GM12878 (cell line): ENCODE results near the gene PIMREG. TPM values are rescaled to one million over a fixed set of nuclear protein-coding genes. Genes with fewer than 3 reads are reported as not detected.

Source experiments
- ATAC-seq: fragments of 200-7000 bp; cut with Tn5 transposase; 3 replicates; pipeline ENCODE4 v1.9.1; 2020; ENCODE audit warnings: mild to moderate bottlenecking, moderate library complexity
- BruUV-seq: library from RNA; stranded (reverse); fragments of 400-500 nt; replicated peaks from 2 replicates; lab custom pipeline; 2021; lab: Mats Ljungman, UMichigan
- CTCF ChIA-PET: fragments of 300-600 bp; sonication (Branson Sonifier 250); formaldehyde crosslinking; extraction: SDS; loops from one replicate; lab custom pipeline; 2021; ENCODE audit warnings: inconsistent platforms; lab: Yijun Ruan, JAX
- POLR2A ChIA-PET: fragments of 350-600 bp; formaldehyde crosslinking; extraction: SDS; loops from one replicate; lab custom pipeline; 2021; ENCODE audit warnings: inconsistent platforms; lab: Charles Lee
- RAD21 ChIA-PET: fragments of 300-600 bp; sonication (Branson Sonifier 250); formaldehyde crosslinking; loops from one replicate; lab custom pipeline; 2023; ENCODE audit warnings: antibody characterized with exemption; ENCODE audit not compliant: unreplicated experiment; lab: Charles Lee
- SMC1A ChIA-PET: fragments of 300-600 bp; sonication (Branson Sonifier 250); formaldehyde crosslinking; loops from one replicate; lab custom pipeline; 2023; ENCODE audit not compliant: unreplicated experiment, uncharacterized antibody; lab: Charles Lee
- DNase-seq: peaks from one replicate; pipeline ENCODE4 v3.0.0-alpha.2; 2011; ENCODE audit warnings: low read depth, low spot score
- FAIRE-seq: peaks from 3 replicates; lab custom pipeline; 2011; peaks lifted over from hg19 to GRCh38; lab: Jason Lieb, UNC
- H2AFZ ChIP-seq: 2 replicates; pipeline ENCODE4 v1.6.0; 2011; ENCODE audit warnings: low read depth, low read length, control low read depth; ENCODE audit not compliant: control insufficient read depth
- H3K27ac ChIP-seq: 2 replicates; pipeline ENCODE4 v1.5.1; 2011; ENCODE audit warnings: control low read depth; ENCODE audit not compliant: control insufficient read depth, insufficient read depth
- H3K27me3 ChIP-seq, 2 experiments: replicated peaks in 1 of 2; 2 replicates each; pipeline versions ENCODE4 v1.6.0 to v1.6.1; 2011; ENCODE audit warnings: low read length in 1 of 2; ENCODE audit not compliant: control insufficient read depth in 2 of 2, insufficient read depth in 2 of 2
- H3K36me3 ChIP-seq, 2 experiments: 2 replicates each; pipeline ENCODE4 v1.5.1; 2011; ENCODE audit warnings: low read length in 1 of 2; ENCODE audit not compliant: control insufficient read depth in 2 of 2, insufficient read depth in 2 of 2
- H3K4me1 ChIP-seq: 2 replicates; pipeline ENCODE4 v1.6.1; 2011; ENCODE audit warnings: mild to moderate bottlenecking, low read length, moderate library complexity, mixed read lengths; ENCODE audit not compliant: control insufficient read depth, insufficient read depth
- H3K4me2 ChIP-seq: 2 replicates; pipeline ENCODE4 v1.6.0; 2011; ENCODE audit warnings: control low read depth; ENCODE audit not compliant: control insufficient read depth, insufficient read depth
- H3K4me3 ChIP-seq: fragments of 200-600 bp; sonication (generic); 2 replicates; pipeline ENCODE4 v1.5.1; 2016
- H3K79me2 ChIP-seq: 2 replicates; pipeline ENCODE4 v1.6.0; 2011; ENCODE audit warnings: low read length; ENCODE audit not compliant: control insufficient read depth, insufficient read depth
- H3K9ac ChIP-seq: 2 replicates; pipeline ENCODE4 v1.8.0; 2011; ENCODE audit warnings: low read length, control low read depth, mixed read lengths; ENCODE audit not compliant: control insufficient read depth, insufficient read depth
- H3K9me3 ChIP-seq: replicated peaks from 3 replicates; pipeline ENCODE4 v1.5.1; 2011; ENCODE audit warnings: mild to moderate bottlenecking, low read length; ENCODE audit not compliant: control insufficient read depth, insufficient read depth
- H4K20me1 ChIP-seq: 2 replicates; pipeline ENCODE4 v1.6.0; 2011; ENCODE audit not compliant: control insufficient read depth, insufficient read depth
- BHLHE40 ChIP-seq, 2 experiments: fragments of 450-650 bp in 1 of 2; IDR thresholded peaks; 2 replicates each; pipeline ENCODE4 v1.6.1; 2011 to 2017; ENCODE audit warnings: low read depth in 2 of 2, borderline replicate concordance in 1 of 2, improper control_type of control experiment in 1 of 2, low read length in 1 of 2, mild to moderate bottlenecking in 1 of 2
- ESRRA ChIP-seq: IDR thresholded peaks from 2 replicates; pipeline ENCODE4 v1.6.1; 2012; ENCODE audit warnings: mild to moderate bottlenecking, low read length, improper control_type of control experiment
- FOXK2 ChIP-seq: fragments of 450-650 bp; IDR thresholded peaks from 2 replicates; pipeline ENCODE4 v1.6.1; 2017; ENCODE audit warnings: mild to moderate bottlenecking, moderate library complexity
- GATAD2B ChIP-seq: fragments of 450-650 bp; conservative IDR thresholded peaks from 2 replicates; pipeline ENCODE4 v1.6.1; 2017; ENCODE audit warnings: low read depth, mild to moderate bottlenecking, moderate library complexity
- HCFC1 ChIP-seq: fragments of 150-350 bp; IDR thresholded peaks from 2 replicates; pipeline ENCODE4 v1.6.1; 2014; ENCODE audit warnings: low read length
- IKZF1 ChIP-seq: fragments of 450-650 bp; conservative IDR thresholded peaks from 2 replicates; pipeline ENCODE4 v1.6.1; 2017; ENCODE audit warnings: antibody characterized with exemption, mild to moderate bottlenecking
- MEF2B ChIP-seq: fragments of 450-650 bp; IDR thresholded peaks from 2 replicates; pipeline ENCODE4 v1.6.1; 2018; ENCODE audit warnings: mild to moderate bottlenecking, moderate library complexity; ENCODE audit not compliant: partially characterized antibody, poor library complexity, severe bottlenecking
- NRF1 ChIP-seq: conservative IDR thresholded peaks from 2 replicates; pipeline ENCODE4 v1.6.1; 2011; ENCODE audit warnings: mild to moderate bottlenecking, low read depth, low read length, improper control_type of control experiment
- PAX5 ChIP-seq: IDR thresholded peaks from 2 replicates; pipeline ENCODE4 v1.6.1; 2011; ENCODE audit warnings: low read depth, low read length, borderline replicate concordance
- PML ChIP-seq: IDR thresholded peaks from 2 replicates; pipeline ENCODE4 v1.6.1; 2012; ENCODE audit warnings: low read length, inconsistent platforms
- POLR2A ChIP-seq: IDR thresholded peaks from 2 replicates; pipeline ENCODE4 v1.6.1; 2011; ENCODE audit warnings: low read depth, mild to moderate bottlenecking, low read length
- POLR2AphosphoS2 ChIP-seq: IDR thresholded peaks from 2 replicates; pipeline ENCODE4 v1.6.1; 2011; ENCODE audit warnings: low read depth, mild to moderate bottlenecking, low read length, improper control_type of control experiment, moderate library complexity
- SIX5 ChIP-seq: IDR thresholded peaks from 2 replicates; pipeline ENCODE4 v1.6.1; 2011; ENCODE audit warnings: mild to moderate bottlenecking, low read depth, low read length, moderate library complexity; ENCODE audit not compliant: severe bottlenecking
- YY1 ChIP-seq: IDR thresholded peaks from 2 replicates; pipeline ENCODE4 v1.6.1; 2011; ENCODE audit warnings: low read depth, mild to moderate bottlenecking, low read length
- WGBS: methylation state at CpG from one replicate; pipeline ENCODE4 v1.1.6; 2016; ENCODE audit warnings: low lambda C conversion rate; ENCODE audit not compliant: insufficient replicate concordance, insufficient coverage; ENCODE audit errors: missing lambda C conversion rate; 5-methylcytosine and 5-hydroxymethylcytosine counted together
- in situ Hi-C: fragments of 300-500 bp; cut with MboI; formaldehyde crosslinking; loops from 9 replicates; pipeline ENCODE4 v1.14.3; 2018; ENCODE audit warnings: mixed read lengths
- intact Hi-C: fragments of 100-400 bp; cut with micrococcal nuclease; formaldehyde crosslinking; loops from one replicate; pipeline ENCODE4 v1.14.2; 2022; ENCODE audit not compliant: unreplicated experiment
- polyA plus RNA-seq, 11 experiments: library from polyadenylated mRNA; depleted of rRNA in 4 of 11; unstranded in 6 of 11; stranded (reverse) in 5 of 11; fragments of >200 nt; fragmentation: Nextera tagmentation in 4 of 11; fragmentation: Illumina TruSeq in 1 of 11; extraction: Ambion mirVana in 4 of 11; extraction: Trizol in 1 of 11; gene quantifications; 1 replicate in 1 of 11; 2 replicates in 10 of 11; pipeline versions ENCODE4 v1.2.1 to v1.2.3, GENCODE V29; 2011 to 2016; ENCODE audit warnings: inconsistent platforms in 2 of 11, missing spikeins in 2 of 11, low read depth in 1 of 11
- total RNA-seq, 4 experiments: library from RNA; depleted of rRNA in 3 of 4; stranded (reverse); fragments of >200 nt in 3 of 4; fragmentation: Illumina TruSeq in 1 of 4; extraction: Trizol in 1 of 4; gene quantifications; 2 replicates each; pipeline versions ENCODE4 v1.2.1 to v1.2.3, GENCODE V29; 2013 to 2021
- TF ChIP-seq, protein P1 (sequence below): fragments of 450-650 bp; IDR thresholded peaks from 2 replicates; pipeline ENCODE4 v1.6.1; 2017; ENCODE audit warnings: borderline replicate concordance
- TF ChIP-seq, protein P2 (sequence below): IDR thresholded peaks from 2 replicates; pipeline ENCODE4 v1.6.1; 2012; ENCODE audit warnings: low read length, inconsistent platforms
- TF ChIP-seq, protein P3 (sequence below): fragments of 450-650 bp; IDR thresholded peaks from 2 replicates; pipeline ENCODE4 v1.6.1; 2014; ENCODE audit warnings: mild to moderate bottlenecking
- TF ChIP-seq, protein P4 (sequence below): fragments of 450-650 bp; IDR thresholded peaks from 2 replicates; pipeline ENCODE4 v1.6.1; 2017; ENCODE audit warnings: antibody characterized with exemption, mild to moderate bottlenecking, moderate library complexity
- TF ChIP-seq, protein P5 (sequence below): IDR thresholded peaks from 2 replicates; pipeline ENCODE4 v1.6.1; 2011; ENCODE audit warnings: low read depth, low read length, improper control_type of control experiment, borderline replicate concordance

PIMREG gene
- total and polyA plus RNA-seq, 10 of the 15 experiments (the other 5 are each of a cell fraction or from before 2014, with no cell fraction given), result 2.8 to 35.8 (median 25.2) TPM

DNA sequence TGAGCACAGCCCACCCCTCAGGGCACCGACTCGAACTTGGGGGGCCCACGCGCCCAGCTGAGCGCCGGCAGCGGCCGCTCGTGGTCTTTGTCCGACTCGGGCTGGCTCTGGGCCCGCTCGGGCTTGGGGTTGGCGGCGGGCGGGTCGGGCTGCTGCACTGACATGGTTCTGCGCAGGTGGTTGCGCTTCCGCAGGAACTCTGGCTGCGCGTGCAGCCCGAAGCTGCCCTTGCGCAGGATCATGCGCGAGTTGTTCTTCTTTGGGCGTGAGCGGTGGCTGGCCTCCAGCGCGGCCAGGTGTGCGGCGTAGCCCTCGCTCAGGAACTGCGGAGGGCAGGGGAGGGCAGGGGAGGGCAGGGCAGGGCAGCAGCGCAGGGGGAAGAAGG is 11.1 kb downstream of the PIMREG start:
- Histone ChIP-seq H2AFZ (peak overlapping the region; percentile 55), H4K20me1 (no peaks in the 10 kb centered on the region), H3K4me3 (peak overlapping the region; percentile 28; the same call in 1 of the 2 replicates), H3K27ac (no peak overlapping the region), H3K79me2 (no peaks in the 10 kb centered on the region), H3K9ac (no peak overlapping the region), H3K4me2 (peak overlapping the region; percentile 62), H3K27me3 (no peaks in the 10 kb centered on the region; a peak in 1 of 4 replicates), H3K36me3 (no peaks in the 10 kb centered on the region), H3K9me3 (no peaks in the 10 kb centered on the region), H3K4me1 (peaks cover 34% of the 10 kb centered on the region)
- ATAC-seq, result no peak
- CTCF ChIA-PET, result no interaction called here
- under 1% methylated on average over 28 of the region's 35 CpGs for WGBS
- SMC1A ChIA-PET, result no interaction called here
- no TSS peak for BruUV-seq
- in situ Hi-C loops, result no loop called here
- intact Hi-C loops, result no loop called here
- DNase-seq, result no peak
- POLR2A ChIA-PET, result no interaction called here
- no peak for FAIRE-seq
- RAD21 ChIA-PET, result no interaction called here
- TF ChIP-seq IKZF1 (0 out of 2 replicates have a peak, but pooled peaks have one; percentile 28), POLR2A (0 out of 2 replicates have a peak, but pooled peaks have one; percentile 56), GATAD2B (no peak), FOXK2 (no peak), POLR2AphosphoS2 (no peak), PAX5 (no peak), BHLHE40 (IDR thresholded peaks at IDR 0.05; ENCODE audit: borderline replicate concordance in 1 of 2, low read depth in 2 of 2, low read length in 1 of 2) (peak in 1 of 2 experiments; percentile 54; a peak in 1 of 4 replicates), YY1 (no peak), SIX5 (no peak), ESRRA (no peak), NRF1 (peak; percentile 50), PML (no peak), HCFC1 (no peak), MEF2B (no peak)
- TF ChIP-seq, protein P1, sequence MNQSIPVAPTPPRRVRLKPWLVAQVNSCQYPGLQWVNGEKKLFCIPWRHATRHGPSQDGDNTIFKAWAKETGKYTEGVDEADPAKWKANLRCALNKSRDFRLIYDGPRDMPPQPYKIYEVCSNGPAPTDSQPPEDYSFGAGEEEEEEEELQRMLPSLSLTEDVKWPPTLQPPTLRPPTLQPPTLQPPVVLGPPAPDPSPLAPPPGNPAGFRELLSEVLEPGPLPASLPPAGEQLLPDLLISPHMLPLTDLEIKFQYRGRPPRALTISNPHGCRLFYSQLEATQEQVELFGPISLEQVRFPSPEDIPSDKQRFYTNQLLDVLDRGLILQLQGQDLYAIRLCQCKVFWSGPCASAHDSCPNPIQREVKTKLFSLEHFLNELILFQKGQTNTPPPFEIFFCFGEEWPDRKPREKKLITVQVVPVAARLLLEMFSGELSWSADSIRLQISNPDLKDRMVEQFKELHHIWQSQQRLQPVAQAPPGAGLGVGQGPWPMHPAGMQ, result no peak
- TF ChIP-seq, protein P2, sequence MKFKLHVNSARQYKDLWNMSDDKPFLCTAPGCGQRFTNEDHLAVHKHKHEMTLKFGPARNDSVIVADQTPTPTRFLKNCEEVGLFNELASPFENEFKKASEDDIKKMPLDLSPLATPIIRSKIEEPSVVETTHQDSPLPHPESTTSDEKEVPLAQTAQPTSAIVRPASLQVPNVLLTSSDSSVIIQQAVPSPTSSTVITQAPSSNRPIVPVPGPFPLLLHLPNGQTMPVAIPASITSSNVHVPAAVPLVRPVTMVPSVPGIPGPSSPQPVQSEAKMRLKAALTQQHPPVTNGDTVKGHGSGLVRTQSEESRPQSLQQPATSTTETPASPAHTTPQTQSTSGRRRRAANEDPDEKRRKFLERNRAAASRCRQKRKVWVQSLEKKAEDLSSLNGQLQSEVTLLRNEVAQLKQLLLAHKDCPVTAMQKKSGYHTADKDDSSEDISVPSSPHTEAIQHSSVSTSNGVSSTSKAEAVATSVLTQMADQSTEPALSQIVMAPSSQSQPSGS, result no peak
- TF ChIP-seq, protein P3, sequence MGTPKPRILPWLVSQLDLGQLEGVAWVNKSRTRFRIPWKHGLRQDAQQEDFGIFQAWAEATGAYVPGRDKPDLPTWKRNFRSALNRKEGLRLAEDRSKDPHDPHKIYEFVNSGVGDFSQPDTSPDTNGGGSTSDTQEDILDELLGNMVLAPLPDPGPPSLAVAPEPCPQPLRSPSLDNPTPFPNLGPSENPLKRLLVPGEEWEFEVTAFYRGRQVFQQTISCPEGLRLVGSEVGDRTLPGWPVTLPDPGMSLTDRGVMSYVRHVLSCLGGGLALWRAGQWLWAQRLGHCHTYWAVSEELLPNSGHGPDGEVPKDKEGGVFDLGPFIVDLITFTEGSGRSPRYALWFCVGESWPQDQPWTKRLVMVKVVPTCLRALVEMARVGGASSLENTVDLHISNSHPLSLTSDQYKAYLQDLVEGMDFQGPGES, result no peak
- TF ChIP-seq, protein P4, sequence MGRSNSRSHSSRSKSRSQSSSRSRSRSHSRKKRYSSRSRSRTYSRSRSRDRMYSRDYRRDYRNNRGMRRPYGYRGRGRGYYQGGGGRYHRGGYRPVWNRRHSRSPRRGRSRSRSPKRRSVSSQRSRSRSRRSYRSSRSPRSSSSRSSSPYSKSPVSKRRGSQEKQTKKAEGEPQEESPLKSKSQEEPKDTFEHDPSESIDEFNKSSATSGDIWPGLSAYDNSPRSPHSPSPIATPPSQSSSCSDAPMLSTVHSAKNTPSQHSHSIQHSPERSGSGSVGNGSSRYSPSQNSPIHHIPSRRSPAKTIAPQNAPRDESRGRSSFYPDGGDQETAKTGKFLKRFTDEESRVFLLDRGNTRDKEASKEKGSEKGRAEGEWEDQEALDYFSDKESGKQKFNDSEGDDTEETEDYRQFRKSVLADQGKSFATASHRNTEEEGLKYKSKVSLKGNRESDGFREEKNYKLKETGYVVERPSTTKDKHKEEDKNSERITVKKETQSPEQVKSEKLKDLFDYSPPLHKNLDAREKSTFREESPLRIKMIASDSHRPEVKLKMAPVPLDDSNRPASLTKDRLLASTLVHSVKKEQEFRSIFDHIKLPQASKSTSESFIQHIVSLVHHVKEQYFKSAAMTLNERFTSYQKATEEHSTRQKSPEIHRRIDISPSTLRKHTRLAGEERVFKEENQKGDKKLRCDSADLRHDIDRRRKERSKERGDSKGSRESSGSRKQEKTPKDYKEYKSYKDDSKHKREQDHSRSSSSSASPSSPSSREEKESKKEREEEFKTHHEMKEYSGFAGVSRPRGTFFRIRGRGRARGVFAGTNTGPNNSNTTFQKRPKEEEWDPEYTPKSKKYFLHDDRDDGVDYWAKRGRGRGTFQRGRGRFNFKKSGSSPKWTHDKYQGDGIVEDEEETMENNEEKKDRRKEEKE, result no peak
- TF ChIP-seq, protein P5, sequence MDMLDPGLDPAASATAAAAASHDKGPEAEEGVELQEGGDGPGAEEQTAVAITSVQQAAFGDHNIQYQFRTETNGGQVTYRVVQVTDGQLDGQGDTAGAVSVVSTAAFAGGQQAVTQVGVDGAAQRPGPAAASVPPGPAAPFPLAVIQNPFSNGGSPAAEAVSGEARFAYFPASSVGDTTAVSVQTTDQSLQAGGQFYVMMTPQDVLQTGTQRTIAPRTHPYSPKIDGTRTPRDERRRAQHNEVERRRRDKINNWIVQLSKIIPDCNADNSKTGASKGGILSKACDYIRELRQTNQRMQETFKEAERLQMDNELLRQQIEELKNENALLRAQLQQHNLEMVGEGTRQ, result no peak
